Body of pancreas (tissue), 4 donors: ENCODE measurements around the gene TMEM204.

Source experiments
- CTCF ChIP-seq, 7 experiments: fragments of 450-650 bp in 4 of 7; fragments of 200-600 bp in 3 of 7; sonication (generic) in 3 of 7; IDR thresholded peaks; one replicate each; pipeline ENCODE4 v1.5.1; 2016 to 2019; ENCODE audit warnings: antibody characterized with exemption in 7 of 7
- POLR2A ChIP-seq, 3 donors: fragments of 450-650 bp; IDR thresholded peaks; one replicate each; pipeline ENCODE4 v1.6.1; 2016; ENCODE audit warnings: antibody characterized with exemption in 3 of 3, mild to moderate bottlenecking in 2 of 3

DNA sequence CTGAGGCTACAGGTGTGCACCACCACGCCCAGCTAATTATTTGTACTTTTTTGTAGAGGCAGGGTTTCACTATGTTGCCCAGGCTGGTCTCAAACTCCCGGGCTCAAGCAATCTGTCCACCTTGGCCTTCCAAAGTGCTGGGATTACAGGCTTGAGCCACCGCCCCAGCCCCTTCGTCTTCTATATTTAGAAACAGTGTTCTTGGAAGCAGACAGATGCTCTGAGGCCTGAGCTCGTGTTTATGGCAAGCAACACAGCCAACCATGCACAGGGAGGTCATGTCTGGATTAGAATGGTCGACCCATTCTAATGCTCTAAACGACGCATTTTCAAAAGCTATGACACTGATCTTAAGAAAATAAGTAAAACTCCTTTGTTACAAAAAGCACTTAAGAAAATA lies 16.6 kb downstream of the TMEM204 start:
- TF ChIP-seq CTCF (IDR thresholded peaks at IDR 0.05): no peak
- TF ChIP-seq POLR2A (IDR thresholded peaks at IDR 0.05): no peak
